Colonic mucosa (tissue), 4 donors: ENCODE measurements around the gene IL1RAPL2. TPM values are rescaled to one million over a fixed set of nuclear protein-coding genes. Genes with fewer than 3 reads are reported as not detected.

Source experiments
- DNase-seq: peaks from one replicate; pipeline ENCODE4 v3.0.0-alpha.2; 2020
- H3K27ac ChIP-seq: fragments of 200-600 bp; one replicate; pipeline ENCODE4 v1.8.0; 2021
- H3K27me3 ChIP-seq: fragments of 200-600 bp; one replicate; pipeline ENCODE4 v1.8.0; 2021
- H3K36me3 ChIP-seq: fragments of 200-600 bp; one replicate; pipeline ENCODE4 v1.8.0; 2021
- H3K4me1 ChIP-seq: fragments of 200-600 bp; one replicate; pipeline ENCODE4 v1.8.0; 2021; ENCODE audit warnings: mild to moderate bottlenecking
- H3K4me3 ChIP-seq: fragments of 200-600 bp; one replicate; pipeline ENCODE4 v1.8.0; 2021
- H3K9ac ChIP-seq, 2 donors: one replicate each; pipeline ENCODE4 v1.7.0; 2013; ENCODE audit warnings: control low read depth in 2 of 2, low read depth in 2 of 2, low read length in 2 of 2
- H3K9me3 ChIP-seq: fragments of 200-600 bp; one replicate; pipeline ENCODE4 v1.8.0; 2021
- intact Hi-C: fragments of 100-400 bp; cut with DNase I; formaldehyde crosslinking; loops from one replicate; pipeline ENCODE4 v1.14.1; 2022
- total RNA-seq, 2 donors: library from RNA; stranded (reverse); fragmentation: NEBNext Ultra II Directional in 1 of 2; extraction: Animal tissue kit (Norgen Biotek cat#: 25700) in 1 of 2; gene quantifications; one replicate each; pipeline ENCODE4 v1.2.1, GENCODE V29; 2021
- TF ChIP-seq, protein P1 (sequence below): fragments of 200-600 bp; IDR thresholded peaks from one replicate; pipeline ENCODE4 v1.8.0; 2022; ENCODE audit warnings: antibody characterized with exemption, mild to moderate bottlenecking
- donor health status: healthy.
- donor health status: DM: no; HTN: no; CAD: no.
- donor health status: DM: no; HTN: no; CAD: no.

IL1RAPL2 gene
- total RNA-seq, 2 donors from 2014 or later: not detected

DNA sequence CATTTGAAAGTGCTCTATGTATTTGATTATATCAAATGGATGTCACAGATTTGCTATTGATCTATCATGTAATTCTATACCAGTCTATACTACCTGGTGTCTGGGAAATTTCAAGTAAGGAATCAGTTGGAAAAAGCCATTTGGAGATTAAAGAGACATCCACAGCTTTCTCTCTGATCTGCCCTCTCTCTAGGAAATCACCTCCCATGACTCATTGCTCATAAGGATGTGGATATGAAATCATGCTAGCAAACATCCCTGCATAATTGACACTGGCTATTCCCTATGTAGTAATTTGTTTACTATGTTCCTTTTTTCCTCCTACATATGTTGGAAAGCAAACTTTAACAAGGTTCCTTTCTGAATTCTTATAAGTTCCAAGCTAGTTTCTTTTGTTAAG lies 560.2 kb downstream of the IL1RAPL2 start:
- Histone ChIP-seq H3K27ac (no peak overlapping the region), H3K36me3 (no peaks in the 10 kb centered on the region), H3K27me3 (no peaks in the 10 kb centered on the region), H3K9ac (no peak overlapping the region), H3K9me3 (no peaks in the 10 kb centered on the region), H3K4me1 (no peaks in the 10 kb centered on the region), H3K4me3 (no peak overlapping the region)
- intact Hi-C loops: no loop called here
- TF ChIP-seq, protein P1, sequence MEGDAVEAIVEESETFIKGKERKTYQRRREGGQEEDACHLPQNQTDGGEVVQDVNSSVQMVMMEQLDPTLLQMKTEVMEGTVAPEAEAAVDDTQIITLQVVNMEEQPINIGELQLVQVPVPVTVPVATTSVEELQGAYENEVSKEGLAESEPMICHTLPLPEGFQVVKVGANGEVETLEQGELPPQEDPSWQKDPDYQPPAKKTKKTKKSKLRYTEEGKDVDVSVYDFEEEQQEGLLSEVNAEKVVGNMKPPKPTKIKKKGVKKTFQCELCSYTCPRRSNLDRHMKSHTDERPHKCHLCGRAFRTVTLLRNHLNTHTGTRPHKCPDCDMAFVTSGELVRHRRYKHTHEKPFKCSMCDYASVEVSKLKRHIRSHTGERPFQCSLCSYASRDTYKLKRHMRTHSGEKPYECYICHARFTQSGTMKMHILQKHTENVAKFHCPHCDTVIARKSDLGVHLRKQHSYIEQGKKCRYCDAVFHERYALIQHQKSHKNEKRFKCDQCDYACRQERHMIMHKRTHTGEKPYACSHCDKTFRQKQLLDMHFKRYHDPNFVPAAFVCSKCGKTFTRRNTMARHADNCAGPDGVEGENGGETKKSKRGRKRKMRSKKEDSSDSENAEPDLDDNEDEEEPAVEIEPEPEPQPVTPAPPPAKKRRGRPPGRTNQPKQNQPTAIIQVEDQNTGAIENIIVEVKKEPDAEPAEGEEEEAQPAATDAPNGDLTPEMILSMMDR: no peak
- DNase-seq: no peak

DNA sequence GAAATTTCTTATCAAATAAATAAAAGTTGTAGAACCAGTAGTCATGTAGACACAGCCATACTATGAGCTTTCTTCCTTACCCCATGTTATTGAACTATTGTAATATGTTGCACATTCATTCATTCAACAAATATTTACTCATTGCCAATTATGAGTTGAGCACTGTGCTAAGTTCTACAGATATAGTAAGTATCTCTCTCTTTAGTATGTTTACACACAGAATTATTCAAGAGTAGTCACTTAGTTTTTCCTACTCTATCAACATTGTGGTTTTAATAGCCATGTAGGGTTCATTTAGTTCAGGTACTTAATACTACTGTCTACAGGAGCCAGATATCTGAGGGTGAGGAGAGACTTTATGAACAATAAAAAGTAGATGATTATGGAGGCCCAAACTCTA lies 568.3 kb downstream of the IL1RAPL2 start:
- no peak overlapping the region for H3K4me3 ChIP-seq
- intact Hi-C loops: no loop called here
- no peaks in the 10 kb centered on the region for H3K36me3 ChIP-seq
- TF ChIP-seq, protein P1: no peak
- no peaks in the 10 kb centered on the region for H3K9me3 ChIP-seq
- no peaks in the 10 kb centered on the region for H3K4me1 ChIP-seq
- no peak for DNase-seq
- H3K27me3 ChIP-seq: no peaks in the 10 kb centered on the region
- H3K9ac ChIP-seq: no peak overlapping the region
- H3K27ac ChIP-seq: no peak overlapping the region

DNA sequence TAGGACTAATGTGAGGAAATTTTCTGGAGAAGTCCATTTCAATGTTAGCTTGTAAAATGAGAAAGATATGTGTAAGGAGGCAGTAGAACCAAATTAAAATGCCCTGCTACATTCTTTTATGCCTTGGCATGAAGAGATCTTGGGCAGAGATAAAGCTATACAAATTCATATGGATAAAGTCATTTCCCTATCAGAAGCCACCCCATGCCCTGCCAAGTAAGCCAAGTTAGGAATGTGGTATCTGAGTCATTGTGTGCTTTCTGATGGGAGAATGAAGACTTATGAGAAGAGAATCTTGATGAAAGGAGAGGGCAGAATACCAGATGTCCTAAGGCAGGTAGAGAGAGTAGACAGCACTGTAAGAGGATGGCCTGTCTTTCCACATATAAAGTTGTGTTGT lies 570.8 kb downstream of the IL1RAPL2 start:
- H3K27ac ChIP-seq: no peak overlapping the region
- no peaks in the 10 kb centered on the region for H3K4me1 ChIP-seq
- intact Hi-C loops: no loop called here
- no peaks in the 10 kb centered on the region for H3K36me3 ChIP-seq
- no peak for DNase-seq
- H3K27me3 ChIP-seq: no peaks in the 10 kb centered on the region
- H3K4me3 ChIP-seq: no peak overlapping the region
- TF ChIP-seq, protein P1: no peak
- H3K9me3 ChIP-seq: no peaks in the 10 kb centered on the region
- H3K9ac ChIP-seq: no peak overlapping the region

DNA sequence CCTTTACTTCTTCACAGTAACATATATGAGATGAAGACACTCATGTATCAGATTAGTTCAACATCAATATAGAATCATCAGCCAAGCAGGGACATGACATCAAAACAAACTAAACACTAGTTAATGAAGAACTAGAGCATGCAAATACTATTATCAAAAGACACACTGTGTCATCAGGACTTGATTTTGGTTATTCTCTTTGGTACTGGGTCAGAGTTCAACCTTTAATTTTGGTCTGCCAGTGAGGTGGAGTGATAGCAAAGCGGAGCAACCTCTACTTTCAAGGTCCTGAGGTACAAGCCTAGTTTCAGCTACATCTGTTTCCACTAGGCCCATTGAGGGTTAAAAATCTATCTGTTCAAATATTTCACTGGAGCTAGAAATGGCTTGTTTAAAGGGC lies 584.0 kb downstream of the IL1RAPL2 start:
- intact Hi-C loops: no loop called here
- TF ChIP-seq, protein P1: no peak
- Histone ChIP-seq H3K36me3 (no peaks in the 10 kb centered on the region), H3K9ac (no peak overlapping the region), H3K27me3 (no peaks in the 10 kb centered on the region), H3K27ac (no peak overlapping the region), H3K4me1 (no peaks in the 10 kb centered on the region), H3K9me3 (no peaks in the 10 kb centered on the region), H3K4me3 (no peak overlapping the region)
- DNase-seq: no peak

DNA sequence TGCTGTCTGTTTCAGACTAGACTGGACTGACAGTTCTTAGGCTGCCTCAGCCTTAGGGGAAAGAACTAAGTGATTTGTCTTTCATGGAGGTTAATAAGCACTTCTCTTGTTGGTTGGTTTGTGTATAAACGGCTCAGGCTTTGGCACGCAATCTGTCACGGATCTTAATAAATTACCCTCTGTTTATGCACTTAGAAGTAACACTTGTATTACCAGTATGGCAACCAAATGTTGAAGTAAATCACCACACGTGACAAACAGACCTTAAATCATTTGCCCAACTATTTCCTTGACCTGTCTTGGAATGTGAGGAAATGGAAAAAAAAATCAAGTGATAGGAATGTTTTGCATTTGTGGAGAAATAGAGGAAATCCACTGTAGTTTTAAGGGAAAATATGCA lies 584.6 kb downstream of the IL1RAPL2 start:
- no peaks in the 10 kb centered on the region for H3K4me1 ChIP-seq
- no peak for DNase-seq
- TF ChIP-seq, protein P1: no peak
- H3K4me3 ChIP-seq: no peak overlapping the region
- intact Hi-C loops: no loop called here
- H3K9me3 ChIP-seq: no peaks in the 10 kb centered on the region
- no peaks in the 10 kb centered on the region for H3K36me3 ChIP-seq
- no peaks in the 10 kb centered on the region for H3K27me3 ChIP-seq
- no peak overlapping the region for H3K9ac ChIP-seq
- no peak overlapping the region for H3K27ac ChIP-seq

DNA sequence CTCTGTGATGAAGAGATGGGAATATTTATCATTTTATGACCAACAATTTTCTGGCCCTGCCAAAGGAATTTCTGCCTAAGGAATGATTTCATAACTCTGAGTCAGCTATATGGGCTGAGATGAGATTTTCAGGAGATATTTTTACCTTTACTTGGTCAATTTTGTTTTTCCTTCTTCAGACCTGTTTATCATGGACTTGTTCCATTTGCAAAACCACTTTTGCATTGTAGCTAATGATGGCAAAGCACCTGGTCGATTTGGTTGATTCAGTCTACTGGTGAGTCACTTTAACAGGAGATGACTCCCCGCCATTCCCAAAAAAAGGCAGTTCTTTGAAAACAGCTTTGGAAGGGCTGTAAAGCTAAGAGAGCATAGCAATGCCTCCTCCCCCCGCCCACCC lies 601.2 kb downstream of the IL1RAPL2 start:
- intact Hi-C loops: no loop called here
- H3K4me3 ChIP-seq: no peak overlapping the region
- no peaks in the 10 kb centered on the region for H3K9me3 ChIP-seq
- no peaks in the 10 kb centered on the region for H3K36me3 ChIP-seq
- no peak for DNase-seq
- no peaks in the 10 kb centered on the region for H3K4me1 ChIP-seq
- TF ChIP-seq, protein P1: no peak
- no peak overlapping the region for H3K27ac ChIP-seq
- H3K27me3 ChIP-seq: no peaks in the 10 kb centered on the region
- no peak overlapping the region for H3K9ac ChIP-seq
